ENCODE measurements around the gene ENPP1.
A peak's percentile ranks its signal among the peaks of the same experiment; 100 is the strongest.

Gene ENPP1

GRCh38 chr6:131807644-131808459, at the start of gene ENPP1:
Gene ENPP1 (plus strand): TSS chr6:131808020. CDS start chr6:131808036, 16 bp downstream.
- Histone ChIP-seq H3K4me1 (peaks cover 0 to 17% (median 14%) of the 10 kb centered on the region in 10 experiments; a peak in 16 of 20 replicates), H3K4me3 (peak within 1 kb of the TSS; percentile 64 to 78 (median 70)), H3K4me2 (peak within 1 kb of the TSS; percentile 87 to 99 (median 94)), H3K9ac (peak within 1 kb of the TSS; percentile 45 to 81 (median 58); a peak in 17 of 22 replicates), H3K9me3 (replicated peaks in 1 of 11) (0 out of 22 replicates have a peak, but pooled peaks cover 0 to 5% (median 0%) of the 10 kb centered on the region in 11 experiments), H3K27ac (peak within 1 kb of the TSS in 3 of 11 experiments; percentile 30 to 61 (median 52); a peak in 2 of 22 replicates), H3K27me3 (peaks cover 10 to 87% (median 22%) of the 10 kb centered on the region in 11 experiments), H3K36me3 (no peaks in the 10 kb centered on the region), H4K20me1 (peaks cover 0 to 15% (median 0%) of the 10 kb centered on the region in 11 experiments; a peak in 2 of 22 replicates)
- TF ChIP-seq Cebpa-rat (IDR thresholded peaks at IDR 0.05): no peak

- Histone ChIP-seq H3K27ac (no peak overlapping the region), H3K9ac (no peak overlapping the region), H3K9me3 (replicated peaks in 1 of 11) (no peaks in the 10 kb centered on the region), H3K4me3 (no peak overlapping the region), H3K27me3 (no peaks in the 10 kb centered on the region), H4K20me1 (no peaks in the 10 kb centered on the region), H3K4me2 (no peak overlapping the region), H3K4me1 (peaks cover 0 to 15% (median 13%) of the 10 kb centered on the region in 10 experiments; a peak in 17 of 20 replicates), H3K36me3 (no peaks in the 10 kb centered on the region)
- TF ChIP-seq Cebpa-rat (IDR thresholded peaks at IDR 0.05): no peak
Observed at GRCh38 chr6:131758920-131759319, 48.9 kb upstream of the ENPP1 start.

- Histone ChIP-seq H3K4me1 (no peaks in the 10 kb centered on the region), H3K27ac (no peak overlapping the region), H4K20me1 (no peaks in the 10 kb centered on the region), H3K36me3 (no peaks in the 10 kb centered on the region), H3K27me3 (no peaks in the 10 kb centered on the region), H3K4me3 (no peak overlapping the region), H3K9ac (no peak overlapping the region), H3K9me3 (replicated peaks in 1 of 11) (no peaks in the 10 kb centered on the region), H3K4me2 (no peak overlapping the region)
- TF ChIP-seq Cebpa-rat (IDR thresholded peaks at IDR 0.05): no peak
Observed at GRCh38 chr6:131761060-131761761, 46.6 kb upstream of the ENPP1 start.

GRCh38 chr6:131761762-131762067, 46.1 kb upstream of the ENPP1 start:
- no peaks in the 10 kb centered on the region for H4K20me1 ChIP-seq
- H3K27ac ChIP-seq: no peak overlapping the region
- no peak for TF ChIP-seq Cebpa-rat (IDR thresholded peaks at IDR 0.05)
- H3K4me3 ChIP-seq: no peak overlapping the region
- no peaks in the 10 kb centered on the region for H3K27me3 ChIP-seq
- H3K9me3 ChIP-seq (replicated peaks in 1 of 11): no peaks in the 10 kb centered on the region
- H3K9ac ChIP-seq: no peak overlapping the region
- no peak overlapping the region for H3K4me2 ChIP-seq
- H3K4me1 ChIP-seq: no peaks in the 10 kb centered on the region
- no peaks in the 10 kb centered on the region for H3K36me3 ChIP-seq

- no peaks in the 10 kb centered on the region for H3K9me3 ChIP-seq (replicated peaks in 1 of 11)
- no peak overlapping the region for H3K27ac ChIP-seq
- no peak overlapping the region for H3K9ac ChIP-seq
- no peaks in the 10 kb centered on the region for H3K36me3 ChIP-seq
- H3K4me2 ChIP-seq: no peak overlapping the region
- no peaks in the 10 kb centered on the region for H3K27me3 ChIP-seq
- no peak for TF ChIP-seq Cebpa-rat (IDR thresholded peaks at IDR 0.05)
- H4K20me1 ChIP-seq: no peaks in the 10 kb centered on the region
- no peak overlapping the region for H3K4me3 ChIP-seq
- no peaks in the 10 kb centered on the region for H3K4me1 ChIP-seq
Observed at GRCh38 chr6:131762984-131763383, 44.8 kb upstream of the ENPP1 start.

- Histone ChIP-seq H3K36me3 (no peaks in the 10 kb centered on the region), H3K4me3 (no peak overlapping the region), H3K4me1 (no peaks in the 10 kb centered on the region), H3K9me3 (replicated peaks in 1 of 11) (no peaks in the 10 kb centered on the region), H3K4me2 (no peak overlapping the region), H3K9ac (no peak overlapping the region), H3K27me3 (no peaks in the 10 kb centered on the region), H4K20me1 (no peaks in the 10 kb centered on the region), H3K27ac (no peak overlapping the region)
- TF ChIP-seq Cebpa-rat (IDR thresholded peaks at IDR 0.05): no peak
Observed at GRCh38 chr6:131763749-131764148, 44.1 kb upstream of the ENPP1 start.

GRCh38 chr6:131764350-131764749, 43.5 kb upstream of the ENPP1 start:
- Histone ChIP-seq H3K4me1 (no peaks in the 10 kb centered on the region), H3K9ac (no peak overlapping the region), H3K4me2 (no peak overlapping the region), H3K27ac (no peak overlapping the region), H3K4me3 (no peak overlapping the region), H3K9me3 (replicated peaks in 1 of 11) (no peaks in the 10 kb centered on the region), H3K36me3 (no peaks in the 10 kb centered on the region), H3K27me3 (no peaks in the 10 kb centered on the region), H4K20me1 (no peaks in the 10 kb centered on the region)
- TF ChIP-seq Cebpa-rat (IDR thresholded peaks at IDR 0.05): no peak

GRCh38 chr6:131765081-131765803, 42.6 kb upstream of the ENPP1 start:
- Histone ChIP-seq H3K9me3 (replicated peaks in 1 of 11) (no peaks in the 10 kb centered on the region), H3K27me3 (no peaks in the 10 kb centered on the region), H3K9ac (no peak overlapping the region), H3K4me1 (no peaks in the 10 kb centered on the region), H3K27ac (no peak overlapping the region), H4K20me1 (no peaks in the 10 kb centered on the region), H3K36me3 (no peaks in the 10 kb centered on the region), H3K4me2 (no peak overlapping the region), H3K4me3 (no peak overlapping the region)
- TF ChIP-seq Cebpa-rat (IDR thresholded peaks at IDR 0.05): no peak

GRCh38 chr6:131765804-131766135, 42.0 kb upstream of the ENPP1 start:
- H3K4me3 ChIP-seq: no peak overlapping the region

More at GRCh38 chr6:131765804-131766135, 42.0 kb upstream of the ENPP1 start:
- Histone ChIP-seq H3K27ac (no peak overlapping the region), H4K20me1 (no peaks in the 10 kb centered on the region), H3K36me3 (no peaks in the 10 kb centered on the region), H3K4me1 (no peaks in the 10 kb centered on the region), H3K4me2 (no peak overlapping the region), H3K9me3 (replicated peaks in 1 of 11) (no peaks in the 10 kb centered on the region), H3K27me3 (peaks cover 0 to under 1% (median 0%) of the 10 kb centered on the region in 11 experiments; a peak in 1 of 22 replicates), H3K9ac (no peak overlapping the region)
- TF ChIP-seq Cebpa-rat (IDR thresholded peaks at IDR 0.05): no peak

All from BLaER1 treated with 17β-estradiol and CSF1 and Interleukin-3, amounts not matched to agents 10 nM and 100 nM (cell line).